ENCODE measurements around the gene BEST1.
"Not testable (repeated sequence)": the region's sequence is repeated elsewhere in the genome, so short reads cannot be mapped to it uniquely, and the experiment has no call there.

Gene BEST1

DNA sequence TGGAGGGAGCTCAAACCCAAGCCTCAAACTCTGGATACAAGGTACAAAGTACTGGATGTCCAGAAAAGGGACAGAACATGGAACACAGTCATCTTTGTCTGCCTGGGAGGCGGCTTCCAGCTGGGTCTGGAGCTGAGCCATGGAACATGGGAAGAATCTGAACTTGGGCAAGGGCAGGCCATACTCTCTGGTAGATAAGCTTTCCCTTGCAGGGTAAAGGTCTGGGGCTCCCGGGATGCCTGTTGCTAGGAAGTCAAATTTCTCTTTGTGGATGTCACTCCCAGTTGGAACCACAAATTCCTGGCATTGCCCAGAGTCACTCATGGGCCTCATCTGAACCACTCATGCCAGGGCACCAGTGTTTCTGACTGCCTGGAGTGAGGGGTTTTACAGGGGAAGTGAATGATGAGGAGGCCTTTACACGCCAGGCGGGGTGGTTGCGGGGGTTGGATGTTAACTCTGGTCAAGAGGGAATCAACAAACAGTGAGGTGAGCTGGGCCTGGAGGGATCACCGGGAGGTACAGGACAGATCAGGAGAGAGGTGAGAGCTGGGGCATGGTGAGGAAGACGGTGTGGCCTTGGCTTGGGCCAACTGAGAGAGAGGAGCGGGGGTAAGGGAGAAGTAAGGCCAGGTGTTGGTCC, 11.5 kb downstream of the BEST1 start:
- H3K36me3 ChIP-seq (ENCODE audit: insufficient read depth, low read length) = peaks cover 50% of the 10 kb centered on the region
- peaks cover 40% of the 10 kb centered on the region for H3K4me1 ChIP-seq (ENCODE audit: insufficient read depth, low read length)
- peak overlapping the region; percentile 56 for H3K27ac ChIP-seq (ENCODE audit: low read depth, low read length)
- H3K4me3 ChIP-seq (ENCODE audit: low read depth in 1 of 2, low read length in 2 of 2) = no peak overlapping the region
- no peak overlapping the region for H3K9ac ChIP-seq (ENCODE audit: low read length)
- H3K27me3 ChIP-seq (ENCODE audit: control insufficient read depth in 1 of 2, insufficient read depth in 2 of 2, low read length in 2 of 2) = no peaks in the 10 kb centered on the region
- H3K9me3 ChIP-seq (ENCODE audit: low read length) = no peaks in the 10 kb centered on the region

DNA sequence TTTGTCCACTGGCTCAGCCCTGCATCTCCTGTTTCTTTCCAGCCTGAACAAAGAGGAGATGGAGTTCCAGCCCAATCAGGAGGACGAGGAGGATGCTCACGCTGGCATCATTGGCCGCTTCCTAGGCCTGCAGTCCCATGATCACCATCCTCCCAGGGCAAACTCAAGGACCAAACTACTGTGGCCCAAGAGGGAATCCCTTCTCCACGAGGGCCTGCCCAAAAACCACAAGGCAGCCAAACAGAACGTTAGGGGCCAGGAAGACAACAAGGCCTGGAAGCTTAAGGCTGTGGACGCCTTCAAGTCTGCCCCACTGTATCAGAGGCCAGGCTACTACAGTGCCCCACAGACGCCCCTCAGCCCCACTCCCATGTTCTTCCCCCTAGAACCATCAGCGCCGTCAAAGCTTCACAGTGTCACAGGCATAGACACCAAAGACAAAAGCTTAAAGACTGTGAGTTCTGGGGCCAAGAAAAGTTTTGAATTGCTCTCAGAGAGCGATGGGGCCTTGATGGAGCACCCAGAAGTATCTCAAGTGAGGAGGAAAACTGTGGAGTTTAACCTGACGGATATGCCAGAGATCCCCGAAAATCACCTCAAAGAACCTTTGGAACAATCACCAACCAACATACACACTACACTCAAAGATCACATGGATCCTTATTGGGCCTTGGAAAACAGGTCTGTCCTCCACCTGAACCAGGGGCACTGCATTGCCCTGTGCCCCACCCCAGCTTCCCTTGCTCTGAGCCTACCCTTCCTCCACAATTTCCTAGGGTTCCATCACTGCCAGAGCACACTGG, 12.3 kb downstream of the BEST1 start:
- H3K9ac ChIP-seq (ENCODE audit: low read length) = no peak overlapping the region
- peaks cover 40% of the 10 kb centered on the region for H3K4me1 ChIP-seq (ENCODE audit: insufficient read depth, low read length)
- peak overlapping the region; percentile 56 for H3K27ac ChIP-seq (ENCODE audit: low read depth, low read length)
- no peaks in the 10 kb centered on the region for H3K27me3 ChIP-seq (ENCODE audit: control insufficient read depth in 1 of 2, insufficient read depth in 2 of 2, low read length in 2 of 2)
- no peaks in the 10 kb centered on the region for H3K9me3 ChIP-seq (ENCODE audit: low read length)
- no peak overlapping the region for H3K4me3 ChIP-seq (ENCODE audit: low read depth in 1 of 2, low read length in 2 of 2)
- H3K36me3 ChIP-seq (ENCODE audit: insufficient read depth, low read length) = peaks cover 45% of the 10 kb centered on the region

DNA sequence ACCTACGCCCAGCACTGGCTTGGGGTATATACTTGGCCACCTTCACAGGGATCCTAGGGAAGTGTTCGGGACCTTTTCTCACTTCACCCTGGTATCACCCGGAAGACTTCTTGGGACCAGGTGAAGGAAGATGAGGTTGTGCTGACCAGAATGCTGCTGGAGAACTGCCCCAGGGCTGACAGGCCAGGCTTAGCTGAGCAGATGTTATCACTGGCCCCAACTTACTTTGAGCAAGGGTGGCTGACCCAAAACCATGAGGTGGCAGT, 12.8 kb downstream of the BEST1 start:
- H3K27me3 ChIP-seq (ENCODE audit: control insufficient read depth in 1 of 2, insufficient read depth in 2 of 2, low read length in 2 of 2) = no peaks in the 10 kb centered on the region
- H3K9me3 ChIP-seq (ENCODE audit: low read length) = no peaks in the 10 kb centered on the region
- H3K9ac ChIP-seq (ENCODE audit: low read length) = no peak overlapping the region
- no peak overlapping the region for H3K4me3 ChIP-seq (ENCODE audit: low read depth in 1 of 2, low read length in 2 of 2)
- H3K4me1 ChIP-seq (ENCODE audit: insufficient read depth, low read length) = peaks cover 40% of the 10 kb centered on the region
- peaks cover 45% of the 10 kb centered on the region for H3K36me3 ChIP-seq (ENCODE audit: insufficient read depth, low read length)
- H3K27ac ChIP-seq (ENCODE audit: low read depth, low read length) = peak overlapping the region; percentile 42

GRCh38 chr11:61963282-61964057, 13.3 kb downstream of the BEST1 start:
- Histone ChIP-seq H3K9ac (ENCODE audit: low read length) (no peak overlapping the region), H3K27me3 (ENCODE audit: control insufficient read depth in 1 of 2, insufficient read depth in 2 of 2, low read length in 2 of 2) (no peaks in the 10 kb centered on the region), H3K4me3 (ENCODE audit: low read depth in 1 of 2, low read length in 2 of 2) (peak overlapping the region in 1 of 2 donors; percentile 17), H3K4me1 (ENCODE audit: insufficient read depth, low read length) (peaks cover 45% of the 10 kb centered on the region), H3K9me3 (ENCODE audit: low read length) (no peaks in the 10 kb centered on the region), H3K36me3 (ENCODE audit: insufficient read depth, low read length) (peaks cover 45% of the 10 kb centered on the region), H3K27ac (ENCODE audit: low read depth, low read length) (peak overlapping the region; percentile 42)

DNA sequence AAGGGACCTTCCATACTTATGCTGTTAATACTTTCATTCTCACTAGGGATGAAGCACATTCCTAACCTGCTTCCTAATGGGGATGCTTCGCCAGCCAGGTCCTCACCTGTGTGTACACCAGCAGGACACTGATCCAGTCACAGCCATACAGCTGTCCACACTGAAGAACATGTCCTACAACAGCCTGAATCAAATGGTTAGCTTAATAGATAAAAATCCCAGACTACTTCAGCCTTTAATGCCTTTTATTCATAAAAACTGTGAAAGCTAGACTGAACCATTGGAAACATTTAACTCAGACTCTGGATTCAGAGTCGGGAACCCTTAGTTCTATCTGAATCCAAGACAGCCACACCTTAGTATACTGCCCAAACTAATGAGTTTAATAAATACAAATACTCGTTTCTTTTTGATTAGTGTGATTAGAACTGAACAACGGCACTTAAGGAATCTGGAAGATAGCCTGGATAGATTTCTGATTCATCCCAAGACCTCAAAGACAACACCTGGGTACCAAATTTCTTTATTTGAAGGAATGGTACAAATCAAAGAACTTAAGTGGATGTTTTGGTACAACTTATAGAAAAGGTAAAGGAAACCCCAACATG, 14.0 kb downstream of the BEST1 start:
- Histone ChIP-seq H3K9ac (ENCODE audit: low read length) (no peak overlapping the region), H3K36me3 (ENCODE audit: insufficient read depth, low read length) (peaks cover 45% of the 10 kb centered on the region)

GRCh38 chr11:61964666-61965271, 14.6 kb downstream of the BEST1 start:
- not testable (repeated sequence) for H3K9me3 ChIP-seq (ENCODE audit: low read length); H3K27me3 ChIP-seq (ENCODE audit: control insufficient read depth in 1 of 2, insufficient read depth in 2 of 2, low read length in 2 of 2)
- Histone ChIP-seq H3K27ac (ENCODE audit: low read depth, low read length) (peak overlapping the region; percentile 24), H3K4me3 (ENCODE audit: low read depth in 1 of 2, low read length in 2 of 2) (peak overlapping the region in 1 of 2 donors; percentile 100), H3K36me3 (ENCODE audit: insufficient read depth, low read length) (peaks cover 45% of the 10 kb centered on the region), H3K9ac (ENCODE audit: low read length) (peak overlapping the region; percentile 99), H3K4me1 (ENCODE audit: insufficient read depth, low read length) (peaks cover 58% of the 10 kb centered on the region)

More for the DNA sequence above, 14.0 kb downstream of the BEST1 start:
- H3K9me3 ChIP-seq (ENCODE audit: low read length) = no peaks in the 10 kb centered on the region
- peak overlapping the region in 1 of 2 donors; percentile 17 for H3K4me3 ChIP-seq (ENCODE audit: low read depth in 1 of 2, low read length in 2 of 2)
- H3K27me3 ChIP-seq (ENCODE audit: control insufficient read depth in 1 of 2, insufficient read depth in 2 of 2, low read length in 2 of 2) = no peaks in the 10 kb centered on the region
- H3K4me1 ChIP-seq (ENCODE audit: insufficient read depth, low read length) = peaks cover 52% of the 10 kb centered on the region
- peak overlapping the region; percentile 12 for H3K27ac ChIP-seq (ENCODE audit: low read depth, low read length)

GRCh38 chr11:61966734-61967115, 16.6 kb downstream of the BEST1 start:
- H3K4me1 ChIP-seq (ENCODE audit: insufficient read depth, low read length) = peaks cover 71% of the 10 kb centered on the region

DNA sequence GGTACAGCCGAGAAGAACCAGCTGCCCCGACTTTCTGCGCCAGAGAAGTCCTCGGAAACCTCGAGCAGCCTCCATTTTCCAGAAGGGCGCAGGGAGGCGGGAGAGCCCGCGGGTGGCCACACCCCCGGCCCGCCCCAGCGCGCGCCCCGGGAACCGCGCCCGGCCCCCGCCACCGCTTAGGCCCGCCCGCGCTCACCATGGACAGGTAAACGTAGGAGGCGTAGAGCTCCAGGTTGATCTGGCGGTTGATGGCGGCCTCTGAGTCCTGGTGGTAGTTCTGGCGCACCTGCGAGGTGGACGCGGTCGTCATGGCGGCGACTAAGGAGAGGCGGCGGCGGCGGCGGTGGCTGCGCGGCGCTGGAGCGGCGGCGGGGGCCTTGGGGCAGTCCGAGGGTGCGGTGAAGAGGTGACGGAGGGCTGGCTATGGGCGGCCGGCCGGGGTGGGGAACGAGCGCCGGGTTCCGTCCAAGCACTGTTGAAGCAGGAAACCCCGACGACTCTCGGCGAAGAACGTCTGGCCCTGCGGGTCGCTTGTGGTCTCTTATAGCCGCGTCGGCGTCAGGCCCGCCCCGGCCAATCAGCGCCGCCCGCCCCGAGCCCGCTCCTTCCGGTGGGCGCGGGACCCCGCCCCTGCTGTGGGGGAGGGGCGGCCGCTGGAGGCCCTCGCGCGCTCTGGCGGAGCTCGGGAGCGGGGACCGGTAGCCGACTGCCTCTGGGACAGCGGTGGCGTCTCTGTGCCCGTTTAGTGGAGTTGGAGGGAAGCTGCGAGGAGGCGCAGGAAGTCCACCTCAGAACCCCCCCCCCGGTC, 17.2 kb downstream of the BEST1 start, which contains the start of gene FTH1:
TSS of gene FTH1 (minus strand) at position 519 of the 808 bp plus-strand sequence. CDS start at position 310, 209 bp downstream.
- Histone ChIP-seq H3K27me3 (ENCODE audit: control insufficient read depth in 1 of 2, insufficient read depth in 2 of 2, low read length in 2 of 2) (no peaks in the 10 kb centered on the region), H3K36me3 (ENCODE audit: insufficient read depth, low read length) (peaks cover 35% of the 10 kb centered on the region), H3K9me3 (ENCODE audit: low read length) (no peaks in the 10 kb centered on the region), H3K4me3 (ENCODE audit: low read depth in 1 of 2, low read length in 2 of 2) (peak within 1 kb of the TSS; percentile 98 to 100), H3K4me1 (ENCODE audit: insufficient read depth, low read length) (peaks cover 74% of the 10 kb centered on the region), H3K9ac (ENCODE audit: low read length) (peak within 1 kb of the TSS; percentile 99), H3K27ac (ENCODE audit: low read depth, low read length) (peak within 1 kb of the TSS; percentile 100)

More at GRCh38 chr11:61966734-61967115, 16.6 kb downstream of the BEST1 start:
- no peaks in the 10 kb centered on the region for H3K27me3 ChIP-seq (ENCODE audit: control insufficient read depth in 1 of 2, insufficient read depth in 2 of 2, low read length in 2 of 2)
- H3K27ac ChIP-seq (ENCODE audit: low read depth, low read length) = peak overlapping the region; percentile 100
- no peaks in the 10 kb centered on the region for H3K9me3 ChIP-seq (ENCODE audit: low read length)
- peak overlapping the region; percentile 98 to 100 for H3K4me3 ChIP-seq (ENCODE audit: low read depth in 1 of 2, low read length in 2 of 2)
- peaks cover 40% of the 10 kb centered on the region for H3K36me3 ChIP-seq (ENCODE audit: insufficient read depth, low read length)
- H3K9ac ChIP-seq (ENCODE audit: low read length) = peak overlapping the region; percentile 99

- peak overlapping the region; percentile 100 for H3K27ac ChIP-seq (ENCODE audit: low read depth, low read length)
Measured at GRCh38 chr11:61967924-61968757, 18.0 kb downstream of the BEST1 start.

More at GRCh38 chr11:61967924-61968757, 18.0 kb downstream of the BEST1 start:
- peaks cover 74% of the 10 kb centered on the region for H3K4me1 ChIP-seq (ENCODE audit: insufficient read depth, low read length)
- H3K36me3 ChIP-seq (ENCODE audit: insufficient read depth, low read length) = peaks cover 27% of the 10 kb centered on the region
- H3K9me3 ChIP-seq (ENCODE audit: low read length) = no peaks in the 10 kb centered on the region
- peak overlapping the region; percentile 75 for H3K9ac ChIP-seq (ENCODE audit: low read length)
- peak overlapping the region; percentile 90 to 98 for H3K4me3 ChIP-seq (ENCODE audit: low read depth in 1 of 2, low read length in 2 of 2)
- H3K27me3 ChIP-seq (ENCODE audit: control insufficient read depth in 1 of 2, insufficient read depth in 2 of 2, low read length in 2 of 2) = no peaks in the 10 kb centered on the region

Data from muscle layer of colon (tissue), 2 donors.